Immature natural killer cell (primary cell): ENCODE results near the gene EXOSC2. TPM values are rescaled to one million over a fixed set of nuclear protein-coding genes. Genes with fewer than 3 reads are reported as not detected.

Experiments
- DNase-seq, 3 donors: peaks; one replicate each; pipeline ENCODE4 v3.0.0; 2022; ENCODE audit warnings: mixed read lengths in 1 of 3
- H3K27ac Mint-ChIP-seq, 6 donors: one replicate each; pipeline ENCODE4 v1.8.0; 2020; ENCODE audit warnings: mixed read lengths in 6 of 6, mild to moderate bottlenecking in 5 of 6, inconsistent platforms in 4 of 6, moderate library complexity in 3 of 6
- H3K27me3 Mint-ChIP-seq, 3 donors: one replicate each; pipeline ENCODE4 v1.8.0; 2020 to 2021; ENCODE audit warnings: low read depth in 3 of 3, mild to moderate bottlenecking in 3 of 3, mixed read lengths in 3 of 3, moderate library complexity in 3 of 3, inconsistent platforms in 1 of 3
- H3K36me3 Mint-ChIP-seq, 3 donors: one replicate each; pipeline ENCODE4 v1.8.0; 2020; ENCODE audit warnings: mixed read lengths in 3 of 3, inconsistent platforms in 2 of 3, mild to moderate bottlenecking in 2 of 3
- H3K4me1 Mint-ChIP-seq, 2 donors: one replicate each; pipeline ENCODE4 v1.8.0; 2020; ENCODE audit warnings: inconsistent platforms in 2 of 2, mild to moderate bottlenecking in 2 of 2, mixed read lengths in 2 of 2, moderate library complexity in 1 of 2
- H3K4me3 Mint-ChIP-seq, 5 donors: one replicate each; pipeline ENCODE4 v1.8.0; 2020; ENCODE audit warnings: mild to moderate bottlenecking in 5 of 5, mixed read lengths in 5 of 5, inconsistent platforms in 3 of 5, moderate library complexity in 3 of 5
- H3K9me3 Mint-ChIP-seq, 6 donors: one replicate each; pipeline ENCODE4 v1.8.0; 2020; ENCODE audit warnings: mild to moderate bottlenecking in 6 of 6, mixed read lengths in 6 of 6, inconsistent platforms in 4 of 6, moderate library complexity in 3 of 6
- polyA plus RNA-seq, 3 donors: library from polyadenylated mRNA; unstranded; fragments of 300-500 nt; fragmentation: Illumina TruSeq; gene quantifications; one replicate each; pipeline ENCODE4 v1.2.3, GENCODE V29; 2021

Gene EXOSC2
- polyA plus RNA-seq, 3 donors from 2014 or later = 12.9 to 27.4 (median 20.0) TPM

DNA sequence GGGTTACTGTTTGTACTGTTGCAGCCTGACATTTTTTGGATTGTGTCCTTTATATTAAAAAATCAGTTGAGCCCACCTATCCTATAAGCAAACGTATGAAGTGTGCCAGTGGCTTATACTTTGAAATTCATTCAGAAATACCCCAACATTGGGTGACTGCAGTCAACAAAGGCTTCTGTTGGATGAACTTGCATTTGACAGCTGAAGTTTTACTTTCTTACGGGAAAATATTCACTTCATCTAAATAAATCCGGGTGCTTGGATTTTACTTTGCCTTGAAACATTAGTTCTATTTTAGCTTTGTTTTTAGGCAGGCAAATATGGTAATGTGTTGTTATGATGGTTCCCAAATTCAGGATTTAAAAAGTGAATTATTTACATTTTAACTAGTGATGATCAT lies 21.7 kb downstream of the EXOSC2 start:
- Mint-ChIP-seq H3K36me3 (no peaks in the 10 kb centered on the region), H3K9me3 (no peaks in the 10 kb centered on the region), H3K27ac (no peak overlapping the region), H3K27me3 (peaks cover 0 to 3% (median 2%) of the 10 kb centered on the region in 3 donors), H3K4me1 (peaks cover 37 to 45% of the 10 kb centered on the region in 2 donors), H3K4me3 (peak overlapping the region; percentile 89 to 95 (median 93))
- DNase-seq = no peak

DNA sequence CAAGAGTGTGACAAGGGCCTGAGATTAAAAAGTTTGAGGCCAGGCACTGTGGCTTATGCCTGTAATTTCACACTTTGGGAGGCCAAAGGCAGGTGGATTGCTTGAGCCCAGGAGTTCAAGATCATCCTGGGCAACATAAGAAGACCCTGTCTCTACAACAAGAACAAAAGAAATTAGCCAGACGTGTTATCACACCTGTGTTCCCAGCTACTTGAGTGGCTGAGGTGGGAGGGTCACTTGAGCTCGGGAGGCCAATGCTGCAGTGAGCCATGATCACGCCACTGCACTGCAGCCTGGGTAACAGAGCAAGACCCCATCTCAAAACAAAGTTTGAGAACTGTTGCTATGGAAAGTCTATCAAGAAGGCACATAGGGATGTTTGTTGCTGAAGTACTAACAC lies 25.0 kb downstream of the EXOSC2 start:
- Mint-ChIP-seq H3K27ac (peak overlapping the region in 1 of 6 donors; percentile 62), H3K9me3 (no peaks in the 10 kb centered on the region), H3K4me1 (peaks cover 31 to 48% of the 10 kb centered on the region in 2 donors), H3K27me3 (no peaks in the 10 kb centered on the region), H3K4me3 (no peak overlapping the region), H3K36me3 (no peaks in the 10 kb centered on the region)
- no peak for DNase-seq

DNA sequence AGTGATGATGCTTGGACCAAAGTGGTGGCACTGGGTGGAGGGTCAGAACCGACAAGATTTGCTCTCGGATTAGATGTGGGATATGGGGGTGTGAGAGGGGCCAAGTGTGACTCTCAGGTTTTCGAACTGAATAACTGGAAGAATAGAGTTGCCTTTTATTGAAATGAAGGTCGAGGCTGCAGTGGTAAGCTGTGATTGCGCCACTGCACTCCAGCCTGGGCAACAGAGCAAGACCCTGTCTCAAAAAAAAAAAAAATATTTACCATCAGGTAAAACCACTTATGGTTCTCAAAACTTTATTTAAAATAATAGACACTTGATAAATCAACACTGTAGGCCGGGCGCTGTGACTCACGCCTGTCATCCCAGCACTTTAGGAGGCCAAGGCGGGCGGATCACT lies 27.2 kb downstream of the EXOSC2 start:
- Mint-ChIP-seq H3K36me3 (no peaks in the 10 kb centered on the region), H3K9me3 (no peaks in the 10 kb centered on the region), H3K27me3 (no peaks in the 10 kb centered on the region), H3K27ac (no peak overlapping the region), H3K4me1 (peaks cover 9 to 26% of the 10 kb centered on the region in 2 donors), H3K4me3 (no peak overlapping the region)
- no peak for DNase-seq

DNA sequence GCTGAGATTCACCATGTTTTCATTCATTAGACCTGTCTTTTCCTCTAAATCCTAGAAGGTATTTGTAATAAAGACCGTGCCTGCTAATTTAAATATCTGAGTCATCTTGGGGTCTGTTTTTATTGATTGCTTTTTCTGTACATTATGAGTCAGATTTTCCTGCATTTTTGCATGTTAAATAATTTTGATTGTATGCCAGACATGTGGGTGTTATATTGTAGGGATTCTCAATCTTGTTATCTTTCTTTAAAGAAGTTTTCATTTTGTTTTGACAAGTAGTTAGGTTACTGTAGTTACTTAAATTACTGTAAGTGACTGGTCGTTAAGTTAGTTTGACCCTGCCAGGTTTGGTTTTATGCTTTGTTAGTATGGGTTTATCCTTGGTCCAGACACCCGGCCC lies 35.1 kb downstream of the EXOSC2 start:
- Mint-ChIP-seq H3K4me1 (peaks cover 7 to 26% of the 10 kb centered on the region in 2 donors), H3K27me3 (no peaks in the 10 kb centered on the region), H3K9me3 (no peaks in the 10 kb centered on the region), H3K4me3 (no peak overlapping the region), H3K36me3 (no peaks in the 10 kb centered on the region), H3K27ac (peak overlapping the region in 1 of 6 donors; percentile 47)
- DNase-seq = no peak

DNA sequence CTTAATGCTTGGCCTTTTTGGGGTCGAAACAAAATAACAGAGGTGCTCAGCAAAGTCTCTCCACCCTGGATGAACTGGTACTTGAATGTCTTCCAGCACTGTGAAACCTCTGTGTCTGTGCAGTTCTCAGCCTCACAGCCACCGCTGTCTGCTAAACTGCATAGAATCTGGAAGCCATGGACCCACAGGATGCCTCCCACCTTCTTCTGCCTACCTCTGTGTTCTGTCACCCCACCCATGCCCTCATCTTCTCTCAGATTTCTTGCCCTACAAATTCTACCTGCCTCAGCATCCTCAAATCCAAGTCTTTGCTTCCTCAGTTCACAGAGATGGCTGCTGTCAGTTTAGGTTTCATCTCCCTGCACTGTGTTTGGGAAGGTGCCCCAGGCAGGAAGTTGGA lies 35.6 kb downstream of the EXOSC2 start:
- Mint-ChIP-seq H3K9me3 (no peaks in the 10 kb centered on the region), H3K36me3 (no peaks in the 10 kb centered on the region), H3K4me3 (no peak overlapping the region), H3K4me1 (peaks cover 7 to 26% of the 10 kb centered on the region in 2 donors), H3K27ac (no peak overlapping the region), H3K27me3 (no peaks in the 10 kb centered on the region)
- DNase-seq = no peak

DNA sequence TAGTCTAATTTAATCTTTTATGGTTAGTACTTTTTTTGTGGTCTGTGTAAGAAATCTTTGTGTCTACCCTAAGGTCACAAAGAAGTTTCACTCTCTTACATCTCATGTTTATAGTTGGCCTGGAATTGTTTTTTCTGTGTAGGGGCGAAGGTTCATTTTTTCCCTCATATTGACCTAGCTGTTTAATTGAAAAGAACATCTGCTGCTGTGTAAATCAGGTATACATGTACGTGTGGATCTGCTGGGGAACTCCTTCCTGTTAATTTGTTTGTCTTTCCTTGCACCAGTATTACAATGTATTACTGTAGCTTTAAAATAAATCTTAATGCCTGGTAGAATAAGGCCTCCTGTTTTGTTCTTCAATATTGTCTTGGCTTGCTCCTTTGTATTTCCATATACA lies 37.8 kb downstream of the EXOSC2 start:
- no peaks in the 10 kb centered on the region for H3K9me3 Mint-ChIP-seq
- no peak overlapping the region for H3K4me3 Mint-ChIP-seq
- H3K4me1 Mint-ChIP-seq = peaks cover 8 to 26% of the 10 kb centered on the region in 2 donors
- H3K27me3 Mint-ChIP-seq = peaks cover 0 to under 1% (median 0%) of the 10 kb centered on the region in 3 donors
- H3K27ac Mint-ChIP-seq = peak overlapping the region in 1 of 6 donors; percentile 8
- no peak for DNase-seq
- H3K36me3 Mint-ChIP-seq = no peaks in the 10 kb centered on the region

DNA sequence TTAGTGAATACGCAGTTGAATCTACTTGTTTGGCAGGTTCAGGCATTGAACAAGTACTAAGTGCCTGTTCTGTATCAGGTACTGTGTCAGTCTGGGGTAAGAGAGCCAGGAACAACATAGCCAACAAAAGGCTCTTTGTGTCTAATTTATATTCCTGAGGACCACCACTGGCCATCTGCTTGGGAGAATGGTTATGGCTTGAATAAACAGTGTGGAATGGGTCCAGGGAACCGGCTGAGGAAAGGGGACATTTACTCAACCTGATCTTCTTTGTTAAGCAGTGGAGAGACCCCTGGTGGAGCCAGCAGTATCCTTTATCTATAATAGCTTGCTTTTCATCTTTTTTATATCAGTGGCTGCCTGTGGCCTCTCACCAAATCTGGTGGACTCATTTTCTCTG lies 38.6 kb downstream of the EXOSC2 start:
- Mint-ChIP-seq H3K4me1 (peaks cover 8 to 26% of the 10 kb centered on the region in 2 donors), H3K27me3 (peaks cover 0 to 1% (median 0%) of the 10 kb centered on the region in 3 donors), H3K36me3 (no peaks in the 10 kb centered on the region), H3K9me3 (no peaks in the 10 kb centered on the region), H3K4me3 (no peak overlapping the region), H3K27ac (peak overlapping the region in 1 of 6 donors; percentile 12)
- DNase-seq = no peak

DNA sequence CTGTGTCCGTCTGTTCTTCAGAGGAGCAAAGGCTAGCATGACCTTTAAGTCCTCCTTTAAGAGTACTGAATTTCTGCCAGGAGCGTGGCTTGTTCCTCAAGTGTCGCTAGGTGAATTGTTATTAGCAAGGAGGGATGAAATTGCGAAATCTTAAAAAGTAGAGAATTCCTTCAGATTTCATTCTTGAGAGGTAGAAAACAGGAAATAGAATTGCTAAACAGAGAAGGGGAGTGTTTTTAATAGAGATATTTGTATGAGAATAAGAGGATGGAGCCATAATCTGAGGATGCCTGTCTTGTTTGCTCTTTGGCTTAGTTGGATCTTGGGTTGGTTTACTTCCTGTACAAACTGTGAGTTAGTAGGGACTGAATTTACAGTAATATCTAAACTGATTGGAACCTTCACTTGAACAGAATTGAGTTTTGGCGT lies 39.2 kb downstream of the EXOSC2 start:
- Mint-ChIP-seq H3K9me3 (no peaks in the 10 kb centered on the region), H3K4me3 (no peak overlapping the region), H3K4me1 (peaks cover 8 to 26% of the 10 kb centered on the region in 2 donors), H3K36me3 (no peaks in the 10 kb centered on the region), H3K27ac (peak overlapping the region in 1 of 6 donors; percentile 67), H3K27me3 (peaks cover 0 to 1% (median 0%) of the 10 kb centered on the region in 3 donors)
- no peak for DNase-seq

DNA sequence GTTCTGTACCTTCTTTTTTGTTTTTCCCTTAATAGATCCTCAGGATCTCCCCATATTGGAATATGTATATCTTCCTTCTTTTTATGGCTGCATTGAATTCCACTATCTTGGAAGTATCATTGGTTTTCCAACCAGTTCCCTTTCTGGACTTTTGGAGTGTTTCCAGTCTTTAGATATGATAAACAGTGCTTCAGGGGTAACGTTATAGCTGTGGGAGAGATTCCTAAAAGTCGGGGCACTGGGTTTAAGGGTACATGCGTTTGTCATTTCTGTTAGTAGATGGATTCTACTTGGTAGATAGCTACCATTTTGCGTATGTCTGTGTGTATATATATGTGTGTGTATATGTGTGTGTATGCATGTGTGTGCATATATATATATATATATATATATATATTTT lies 42.0 kb downstream of the EXOSC2 start:
- H3K9me3 Mint-ChIP-seq = no peaks in the 10 kb centered on the region
- no peak for DNase-seq
- H3K36me3 Mint-ChIP-seq = no peaks in the 10 kb centered on the region
- H3K4me3 Mint-ChIP-seq = no peak overlapping the region
- H3K4me1 Mint-ChIP-seq = peaks cover 6 to 18% of the 10 kb centered on the region in 2 donors
- no peak overlapping the region for H3K27ac Mint-ChIP-seq
- H3K27me3 Mint-ChIP-seq = peaks cover 0 to 1% (median 0%) of the 10 kb centered on the region in 3 donors

DNA sequence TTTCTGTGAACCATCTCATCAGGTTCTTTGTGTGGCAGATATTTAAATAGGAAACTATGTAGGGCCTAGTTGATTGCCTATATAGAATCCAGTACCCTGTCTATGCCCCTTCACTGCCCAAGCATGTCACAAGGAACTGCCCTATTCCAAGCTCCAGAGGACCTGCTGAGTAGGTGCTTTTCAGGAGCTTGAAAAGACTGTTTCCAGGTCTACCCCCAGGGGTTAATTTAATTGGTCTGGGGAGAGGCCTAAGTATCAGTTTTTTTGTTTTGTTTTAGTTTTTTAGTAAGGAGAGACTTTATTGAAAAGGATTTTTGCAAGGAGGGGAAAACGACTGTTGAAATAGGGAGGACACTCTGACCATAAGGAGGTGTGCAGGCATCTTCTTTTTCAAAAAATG lies 43.3 kb downstream of the EXOSC2 start:
- DNase-seq = no peak
- Mint-ChIP-seq H3K36me3 (no peaks in the 10 kb centered on the region), H3K9me3 (no peaks in the 10 kb centered on the region), H3K27me3 (peaks cover 0 to 1% (median 0%) of the 10 kb centered on the region in 3 donors), H3K4me3 (no peak overlapping the region), H3K27ac (no peak overlapping the region), H3K4me1 (peaks cover 3 to 10% of the 10 kb centered on the region in 2 donors)

DNA sequence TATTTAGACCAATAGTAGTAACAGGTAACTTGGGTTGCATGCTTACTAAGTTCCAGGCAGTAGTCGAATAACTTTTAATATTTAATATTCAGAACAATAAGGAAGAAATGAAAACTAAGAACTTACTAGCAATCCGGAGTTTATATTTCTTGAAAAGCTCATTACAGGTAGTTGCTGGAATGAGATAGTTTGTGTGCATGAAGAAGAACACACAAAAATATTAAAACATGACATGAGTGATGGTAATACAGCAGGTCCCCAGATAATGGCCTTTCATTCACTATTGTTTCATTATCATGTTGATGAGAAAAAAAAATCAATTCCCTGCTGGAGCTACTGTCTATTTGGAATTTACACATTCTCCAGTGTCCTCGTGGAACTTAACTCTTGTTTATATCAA lies 44.7 kb downstream of the EXOSC2 start:
- DNase-seq = no peak
- H3K4me1 Mint-ChIP-seq = peaks cover under 1 to 1% of the 10 kb centered on the region in 2 donors
- H3K9me3 Mint-ChIP-seq = no peaks in the 10 kb centered on the region
- no peak overlapping the region for H3K27ac Mint-ChIP-seq
- H3K27me3 Mint-ChIP-seq = peaks cover 0 to 1% (median 0%) of the 10 kb centered on the region in 3 donors
- no peak overlapping the region for H3K4me3 Mint-ChIP-seq
- no peaks in the 10 kb centered on the region for H3K36me3 Mint-ChIP-seq

DNA sequence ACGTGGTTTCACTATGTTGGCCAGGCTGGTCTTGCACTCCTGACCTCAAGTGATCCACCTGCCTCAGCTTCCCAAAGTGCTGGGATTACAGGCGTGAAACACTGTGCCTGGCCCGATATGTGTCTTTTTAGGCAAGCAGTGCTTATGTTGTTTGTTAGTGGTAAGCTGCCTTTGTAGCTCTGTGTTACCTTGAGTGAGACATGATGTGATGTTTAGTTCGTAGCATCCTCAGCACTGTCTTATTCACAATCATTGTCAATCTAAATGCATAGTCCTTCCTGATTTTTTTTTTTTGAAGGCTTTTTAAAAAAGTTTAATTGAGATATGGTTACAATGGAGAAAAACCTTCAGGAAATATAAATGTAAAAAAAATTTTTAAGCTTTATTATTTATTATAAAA lies 45.5 kb downstream of the EXOSC2 start:
- no peak overlapping the region for H3K27ac Mint-ChIP-seq
- no peaks in the 10 kb centered on the region for H3K9me3 Mint-ChIP-seq
- peaks cover 0 to 1% (median 0%) of the 10 kb centered on the region in 3 donors for H3K27me3 Mint-ChIP-seq
- no peak for DNase-seq
- no peak overlapping the region for H3K4me3 Mint-ChIP-seq
- H3K4me1 Mint-ChIP-seq = peaks cover 0 to 1% of the 10 kb centered on the region in 2 donors
- H3K36me3 Mint-ChIP-seq = no peaks in the 10 kb centered on the region

DNA sequence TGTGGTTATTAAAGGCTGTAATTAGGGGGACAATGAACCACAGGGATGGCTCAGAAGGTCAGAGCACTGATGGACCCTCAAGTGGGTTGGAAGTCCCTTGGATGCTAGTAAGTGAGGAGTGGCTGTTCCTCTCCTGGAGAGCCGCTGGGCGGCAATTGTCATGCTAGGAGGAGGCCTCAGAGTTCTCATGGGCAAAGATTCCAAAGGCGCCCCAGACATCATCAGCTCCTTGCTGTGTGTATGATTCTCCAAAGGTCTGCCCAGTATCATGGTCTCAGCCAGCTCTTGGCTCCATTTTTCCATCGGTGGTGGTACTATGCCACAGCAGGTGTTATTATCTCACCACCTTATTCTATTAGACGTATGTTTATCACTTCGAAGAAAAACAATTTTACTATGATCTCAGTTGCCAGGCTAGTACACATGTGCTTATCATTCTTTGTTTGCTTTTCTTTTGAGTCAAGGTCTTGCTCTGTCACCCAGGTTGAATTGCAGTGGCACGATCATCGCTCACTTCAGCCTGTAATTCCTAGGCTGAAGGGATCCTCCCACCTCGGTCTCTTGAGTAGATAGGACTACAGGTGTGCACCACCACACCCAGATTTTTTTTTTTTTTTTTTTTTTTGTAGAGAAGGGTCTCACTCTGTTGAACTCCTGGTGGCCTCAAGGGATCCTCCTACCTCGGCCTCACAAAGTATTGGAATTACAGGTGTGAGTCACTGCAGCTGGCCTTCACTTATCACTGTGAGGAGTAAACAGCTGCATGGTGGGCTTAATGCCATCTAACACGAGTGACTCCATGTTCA lies 46.8 kb downstream of the EXOSC2 start:
- H3K27ac Mint-ChIP-seq = no peak overlapping the region
- DNase-seq = no peak
- no peaks in the 10 kb centered on the region for H3K9me3 Mint-ChIP-seq
- H3K27me3 Mint-ChIP-seq = peaks cover 0 to 1% (median 0%) of the 10 kb centered on the region in 3 donors
- peaks cover 1 to 8% of the 10 kb centered on the region in 2 donors for H3K4me1 Mint-ChIP-seq
- H3K36me3 Mint-ChIP-seq = no peaks in the 10 kb centered on the region
- no peak overlapping the region for H3K4me3 Mint-ChIP-seq

DNA sequence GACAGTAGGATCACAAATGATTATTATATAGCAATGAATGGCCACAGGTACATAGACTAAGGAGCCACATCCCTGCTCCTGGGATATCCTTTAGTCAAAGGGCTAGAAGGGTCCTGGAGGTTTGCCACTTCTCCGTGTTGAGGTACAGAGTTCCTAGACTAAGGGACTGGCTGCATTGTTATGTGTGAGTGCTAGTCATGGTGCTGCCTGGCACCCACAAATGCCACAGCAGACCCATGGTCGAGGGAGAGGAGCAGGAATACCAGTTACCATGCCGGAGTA lies 47.4 kb downstream of the EXOSC2 start:
- no peaks in the 10 kb centered on the region for H3K36me3 Mint-ChIP-seq
- H3K9me3 Mint-ChIP-seq = no peaks in the 10 kb centered on the region

More for the DNA sequence above, 47.4 kb downstream of the EXOSC2 start:
- peaks cover 0 to 1% (median 0%) of the 10 kb centered on the region in 3 donors for H3K27me3 Mint-ChIP-seq
- DNase-seq = no peak
- peaks cover 0 to 13% of the 10 kb centered on the region in 2 donors for H3K4me1 Mint-ChIP-seq
- H3K27ac Mint-ChIP-seq = no peak overlapping the region
- no peak overlapping the region for H3K4me3 Mint-ChIP-seq
